IMR-90 (cell line): ENCODE results near the gene SAXO1. TPM values are rescaled to one million over a fixed set of nuclear protein-coding genes. Genes with fewer than 3 reads are reported as not detected.

Experiments used
- ATAC-seq: fragments of 200-7000 bp; cut with Tn5 transposase; 2 replicates; pipeline ENCODE4 v1.9.1; 2020; ENCODE audit warnings: low read depth, mild to moderate bottlenecking, moderate library complexity
- BruUV-seq: library from RNA; stranded (reverse); fragments of 400-500 nt; replicated peaks from 2 replicates; lab custom pipeline; 2021; lab: Mats Ljungman, UMichigan
- CTCF ChIA-PET: fragments of 300-600 bp; formaldehyde crosslinking; extraction: SDS; loops from one replicate; lab custom pipeline; 2021; ENCODE audit warnings: antibody characterized with exemption; lab: Yijun Ruan, JAX
- POLR2A ChIA-PET: fragments of 300-600 bp; sonication (Branson Sonifier 250); formaldehyde crosslinking; loops from one replicate; lab custom pipeline; 2022; ENCODE audit warnings: antibody characterized with exemption; ENCODE audit not compliant: unreplicated experiment; lab: Charles Lee
- DNase-seq: peaks from one replicate; pipeline ENCODE4 v3.0.0; 2013
- H2AFZ ChIP-seq: replicated peaks from 2 replicates; pipeline ENCODE3; 2013; ENCODE audit warnings: low read length, mild to moderate bottlenecking; ENCODE audit not compliant: poor library complexity
- H2AK5ac ChIP-seq: 2 replicates; pipeline ENCODE4 v1.6.1; 2013; ENCODE audit warnings: low read depth, low read length, inconsistent platforms
- H2AK9ac ChIP-seq: replicated peaks from 2 replicates; pipeline ENCODE3; 2013; ENCODE audit warnings: mild to moderate bottlenecking, low read depth, low read length, moderate library complexity; ENCODE audit not compliant: poor library complexity
- H2BK120ac ChIP-seq: 2 replicates; pipeline ENCODE4 v1.6.1; 2013; ENCODE audit warnings: low read depth, low read length, inconsistent platforms
- H2BK15ac ChIP-seq: 3 replicates; pipeline ENCODE4 v1.6.1; 2013; ENCODE audit warnings: low read depth, low read length, inconsistent platforms
- H2BK20ac ChIP-seq: 2 replicates; pipeline ENCODE4 v1.6.1; 2013; ENCODE audit warnings: low read depth, mild to moderate bottlenecking, inconsistent platforms, low read length, moderate library complexity
- H2BK5ac ChIP-seq: 2 replicates; pipeline ENCODE4 v1.6.1; 2013; ENCODE audit warnings: mild to moderate bottlenecking, low read depth, low read length, inconsistent platforms; ENCODE audit not compliant: poor library complexity, severe bottlenecking
- H3K14ac ChIP-seq: replicated peaks from 2 replicates; pipeline ENCODE4 v1.6.1; 2013; ENCODE audit warnings: low read depth, low read length, inconsistent platforms
- H3K18ac ChIP-seq: 2 replicates; pipeline ENCODE4 v1.6.1; 2013; ENCODE audit warnings: low read depth, low read length, control low read depth
- H3K23ac ChIP-seq: 2 replicates; pipeline ENCODE4 v1.6.1; 2013; ENCODE audit warnings: low read depth, low read length, inconsistent platforms
- H3K27ac ChIP-seq: 2 replicates; pipeline ENCODE4 v1.5.1; 2013; ENCODE audit warnings: mild to moderate bottlenecking, control low read depth, low read length; ENCODE audit not compliant: insufficient read depth
- H3K27me3 ChIP-seq: 2 replicates; pipeline ENCODE4 v1.6.1; 2013; ENCODE audit warnings: low read length; ENCODE audit not compliant: control insufficient read depth, insufficient read depth
- H3K36me3 ChIP-seq: 2 replicates; pipeline ENCODE4 v1.6.1; 2013; ENCODE audit warnings: low read length, mixed read lengths; ENCODE audit not compliant: control insufficient read depth, insufficient read depth
- H3K4ac ChIP-seq: 2 replicates; pipeline ENCODE4 v1.6.1; 2013; ENCODE audit warnings: low read depth, low read length, inconsistent platforms
- H3K4me1 ChIP-seq: 2 replicates; pipeline ENCODE4 v1.6.1; 2013; ENCODE audit warnings: low read length, mixed read lengths; ENCODE audit not compliant: control insufficient read depth, insufficient read depth
- H3K4me2 ChIP-seq: 2 replicates; pipeline ENCODE4 v1.6.1; 2013; ENCODE audit warnings: low read depth, mild to moderate bottlenecking, control low read depth, low read length, moderate library complexity
- H3K4me3 ChIP-seq: 2 replicates; pipeline ENCODE4 v1.5.1; 2013; ENCODE audit warnings: low read depth, mild to moderate bottlenecking, control low read depth, low read length, moderate library complexity; ENCODE audit not compliant: insufficient read depth
- H3K56ac ChIP-seq: 2 replicates; pipeline ENCODE4 v1.6.1; 2013; ENCODE audit warnings: low read length, inconsistent platforms; ENCODE audit not compliant: insufficient read depth; ENCODE audit errors: extremely low read depth
- H3K79me1 ChIP-seq, 2 experiments: 2 replicates each; pipeline ENCODE4 v1.6.1; 2013; ENCODE audit warnings: low read length in 2 of 2, inconsistent platforms in 1 of 2, low read depth in 1 of 2
- H3K9ac ChIP-seq: 2 replicates; pipeline ENCODE4 v1.6.1; 2013; ENCODE audit warnings: low read depth, low read length, control low read depth
- H3K9me1 ChIP-seq: 2 replicates; pipeline ENCODE4 v1.6.1; 2013; ENCODE audit warnings: low read length, inconsistent platforms; ENCODE audit not compliant: insufficient read depth
- H3K9me3 ChIP-seq: 2 replicates; pipeline ENCODE4 v1.6.1; 2013; ENCODE audit warnings: low read length; ENCODE audit not compliant: control insufficient read depth, insufficient read depth
- H4K20me1 ChIP-seq: 2 replicates; pipeline ENCODE4 v1.6.1; 2013; ENCODE audit warnings: low read length, inconsistent platforms; ENCODE audit not compliant: insufficient read depth
- H4K5ac ChIP-seq: 2 replicates; pipeline ENCODE4 v1.6.1; 2013; ENCODE audit warnings: mild to moderate bottlenecking, low read depth, low read length, control low read depth
- H4K8ac ChIP-seq, 2 experiments: 2 replicates each; pipeline ENCODE4 v1.6.1; 2013; ENCODE audit warnings: low read depth in 2 of 2, low read length in 2 of 2, control low read depth in 1 of 2, inconsistent platforms in 1 of 2
- H4K91ac ChIP-seq: 2 replicates; pipeline ENCODE4 v1.6.1; 2013; ENCODE audit warnings: low read depth, low read length, inconsistent platforms; ENCODE audit not compliant: insufficient read depth
- MXI1 ChIP-seq: IDR thresholded peaks from 2 replicates; pipeline ENCODE4 v1.6.1; 2012; ENCODE audit warnings: low read depth, mild to moderate bottlenecking, low read length, moderate library complexity, borderline replicate concordance
- POLR2A ChIP-seq: IDR thresholded peaks from 2 replicates; pipeline ENCODE4 v1.6.1; 2012; ENCODE audit warnings: mild to moderate bottlenecking, low read depth, low read length
- RAD21 ChIP-seq: IDR thresholded peaks from 2 replicates; pipeline ENCODE4 v1.6.1; 2012; ENCODE audit warnings: low read length, improper control_type of control experiment
- RFX5 ChIP-seq: IDR thresholded peaks from 2 replicates; pipeline ENCODE4 v1.8.0; 2012; ENCODE audit warnings: low read depth, mild to moderate bottlenecking, low read length, moderate library complexity
- WGBS, 2 experiments: methylation state at CpG; one replicate each; pipeline versions ENCODE4 v1.1.5 to v1.1.7; 2013; ENCODE audit warnings: missing lambda C conversion rate in 2 of 2; ENCODE audit not compliant: insufficient read length in 1 of 2; ENCODE audit errors: extremely low coverage in 2 of 2; 5-methylcytosine and 5-hydroxymethylcytosine counted together
- dilution Hi-C: fragments of 300-500 bp; cut with HindIII; formaldehyde crosslinking; loops from one replicate; pipeline ENCODE4 v1.14.3; 2018; ENCODE audit warnings: low sequenced_read_pairs; ENCODE audit not compliant: unreplicated experiment
- in situ Hi-C: fragments of 300-500 bp; cut with MboI; formaldehyde crosslinking; loops from 3 replicates; pipeline ENCODE4 v1.14.3; 2019; ENCODE audit warnings: low sequenced_read_pairs, inconsistent platforms, mixed read lengths
- intact Hi-C: fragments of 100-400 bp; cut with micrococcal nuclease; formaldehyde crosslinking; loops from 2 replicates; pipeline ENCODE4 v1.10.0; 2022
- polyA plus RNA-seq, 3 experiments: library from polyadenylated mRNA; depleted of rRNA; stranded (reverse); fragments of >200 nt; gene quantifications; 2 replicates each; pipeline ENCODE4 v1.2.3, GENCODE V29; 2012; ENCODE audit warnings: low replicate concordance in 1 of 3
- total RNA-seq: library from RNA; depleted of rRNA; stranded (reverse); fragments of >200 nt; gene quantifications from 2 replicates; pipeline ENCODE4 v1.2.3, GENCODE V29; 2012
- TF ChIP-seq, protein P1 (sequence below): fragments of 150-350 bp; IDR thresholded peaks from 2 replicates; pipeline ENCODE4 v1.6.1; 2016; ENCODE audit warnings: low read depth, mild to moderate bottlenecking, low read length, moderate library complexity, borderline replicate concordance

The SAXO1 gene
- total and polyA plus RNA-seq, 2 of the 4 experiments (the other 2 are of a cell fraction) = not detected

DNA sequence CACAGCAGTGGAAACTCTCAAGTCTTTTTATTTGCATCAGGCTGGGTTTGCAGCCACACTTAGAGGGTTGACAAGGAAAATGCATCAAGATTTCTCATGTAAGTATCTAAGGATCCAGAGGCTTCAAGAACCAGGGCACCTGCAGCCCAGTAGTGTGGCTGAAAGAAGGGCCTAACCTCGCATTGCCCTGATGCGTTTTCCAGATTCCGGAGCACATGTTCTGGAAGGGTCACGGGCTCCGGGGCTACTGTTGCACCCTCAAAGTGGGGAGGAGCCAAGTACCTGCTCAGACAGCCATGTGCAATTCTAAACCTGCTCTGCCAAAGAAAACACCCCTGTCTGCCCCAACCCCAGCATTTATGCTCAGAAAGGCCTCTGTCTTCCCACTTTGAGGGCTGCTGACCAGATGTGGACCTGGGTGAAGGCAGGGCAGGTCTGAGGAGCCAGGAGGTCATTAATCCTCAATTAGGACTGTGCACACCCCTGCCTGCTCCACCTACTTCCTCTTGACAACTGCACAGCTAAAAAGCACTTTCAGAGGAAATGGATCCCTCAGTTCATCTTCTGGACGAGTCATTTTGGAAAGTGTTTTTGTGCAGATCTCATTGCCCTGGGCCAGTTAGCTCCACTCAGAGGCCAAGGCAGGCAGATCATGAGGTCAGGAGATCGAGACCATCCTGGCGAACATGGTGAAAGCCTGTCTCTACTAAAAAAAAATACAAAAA is 110.7 kb downstream of the SAXO1 start:
- Histone ChIP-seq H4K20me1 (no peaks in the 10 kb centered on the region), H3K14ac (no peak overlapping the region), H2BK15ac (no peak overlapping the region), H2AFZ (peak overlapping the region; percentile 40), H3K4me2 (no peak overlapping the region), H2BK20ac (no peak overlapping the region), H3K9ac (no peak overlapping the region), H4K5ac (no peak overlapping the region), H3K79me1 (no peaks in the 10 kb centered on the region), H3K9me1 (no peaks in the 10 kb centered on the region), H3K27me3 (peaks cover 4% of the 10 kb centered on the region; the same call in 1 of the 2 replicates), H3K4me3 (no peak overlapping the region), H2AK9ac (no peak overlapping the region), H3K9me3 (no peaks in the 10 kb centered on the region), H4K8ac (no peak overlapping the region), H3K23ac (no peak overlapping the region), H3K36me3 (no peaks in the 10 kb centered on the region), H3K56ac (no peak overlapping the region), H3K18ac (no peak overlapping the region), H4K91ac (no peak overlapping the region), H3K27ac (no peak overlapping the region), H2BK5ac (no peak overlapping the region), H2BK120ac (no peak overlapping the region), H3K4me1 (peaks cover 6% of the 10 kb centered on the region), H2AK5ac (no peak overlapping the region), H3K4ac (no peak overlapping the region)
- ChIA-PET CTCF (no interaction called here), POLR2A (interaction anchor here (0.6 kb wide), 1 partner anchor 385 kb away, joined by 3 read pairs; no protein-coding TSS in a partner anchor)
- DNase-seq (no peak), ATAC-seq (no peak)
- no TSS peak for BruUV-seq
- dilution Hi-C loops (no loop called here), in situ Hi-C loops (no loop called here), intact Hi-C loops (no loop called here)
- TF ChIP-seq POLR2A = no peak
- TF ChIP-seq RAD21 = no peak
- no peak for TF ChIP-seq MXI1
- TF ChIP-seq RFX5 = no peak
- TF ChIP-seq, protein P1, sequence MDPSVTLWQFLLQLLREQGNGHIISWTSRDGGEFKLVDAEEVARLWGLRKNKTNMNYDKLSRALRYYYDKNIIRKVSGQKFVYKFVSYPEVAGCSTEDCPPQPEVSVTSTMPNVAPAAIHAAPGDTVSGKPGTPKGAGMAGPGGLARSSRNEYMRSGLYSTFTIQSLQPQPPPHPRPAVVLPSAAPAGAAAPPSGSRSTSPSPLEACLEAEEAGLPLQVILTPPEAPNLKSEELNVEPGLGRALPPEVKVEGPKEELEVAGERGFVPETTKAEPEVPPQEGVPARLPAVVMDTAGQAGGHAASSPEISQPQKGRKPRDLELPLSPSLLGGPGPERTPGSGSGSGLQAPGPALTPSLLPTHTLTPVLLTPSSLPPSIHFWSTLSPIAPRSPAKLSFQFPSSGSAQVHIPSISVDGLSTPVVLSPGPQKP = no peak
- 80% methylated on average over 1 of the region's 8 CpGs; no CpG with 5 or more reads in 1 of the 2 experiments for WGBS, 2 experiments
